Adrenal gland (tissue), 12 donors: ENCODE results near the gene DEFB128. TPM values are rescaled to one million over a fixed set of nuclear protein-coding genes. Genes with fewer than 3 reads are reported as not detected.
A peak's percentile ranks its signal among the peaks of the same experiment; 100 is the strongest.

ENCODE experiments used
- DNase-seq, 7 donors: peaks; one replicate each; pipeline ENCODE4 v3.0.0-alpha.2; 2019 to 2020
- H3K27ac ChIP-seq, 5 donors: fragments of 200-600 bp; sonication (generic) in 4 of 5; 1 replicate in 3 of 5; 2 replicates in 2 of 5; pipeline versions ENCODE4 v1.5.1 to v1.8.0; 2016 to 2020; ENCODE audit warnings: mild to moderate bottlenecking in 1 of 5
- H3K27me3 ChIP-seq: fragments of 200-600 bp; 2 replicates; pipeline ENCODE4 v1.8.0; 2021
- H3K36me3 ChIP-seq, 2 donors: fragments of 200-600 bp; replicated peaks in 1 of 2; 1 replicate in 1 of 2; 2 replicates in 1 of 2; pipeline versions ENCODE4 v1.5.1 to v1.8.0; 2018 to 2022
- H3K4me1 ChIP-seq, 2 donors: fragments of 200-600 bp; replicated peaks in 1 of 2; 1 replicate in 1 of 2; 2 replicates in 1 of 2; pipeline versions ENCODE4 v1.5.1 to v1.8.0; 2018 to 2021
- H3K4me3 ChIP-seq, 4 donors: fragments of 200-600 bp; sonication (generic) in 3 of 4; one replicate each; pipeline ENCODE4 v1.5.1; 2016 to 2018
- H3K9me3 ChIP-seq, 3 donors: fragments of 200-600 bp; sonication (generic) in 1 of 3; replicated peaks in 1 of 3; 1 replicate in 2 of 3; 2 replicates in 1 of 3; pipeline versions ENCODE4 v1.5.1 to v1.8.0; 2016 to 2021
- CTCF ChIP-seq, 6 experiments: fragments of 450-650 bp in 4 of 6; fragments of 200-600 bp in 2 of 6; sonication (generic) in 1 of 6; IDR thresholded peaks; 1 replicate in 5 of 6; 2 replicates in 1 of 6; pipeline versions ENCODE4 v1.5.1 to v1.8.0; 2016 to 2021; ENCODE audit warnings: antibody characterized with exemption in 6 of 6, mild to moderate bottlenecking in 2 of 6, moderate library complexity in 1 of 6
- POLR2A ChIP-seq, 2 donors: fragments of 450-650 bp; IDR thresholded peaks; one replicate each; pipeline ENCODE4 v1.6.1; 2017; ENCODE audit warnings: antibody characterized with exemption in 2 of 2, mild to moderate bottlenecking in 2 of 2, moderate library complexity in 1 of 2
- WGBS, 4 donors: extraction: QIAGEN DNeasy Blood & Tissue Kit in 2 of 4; methylation state at CpG; one replicate each; pipeline versions ENCODE4 v1.1.5 to v1.1.7; 2013 to 2017; 5-methylcytosine and 5-hydroxymethylcytosine counted together
- intact Hi-C, 2 donors: fragments of 100-400 bp; cut with DNase I; formaldehyde crosslinking; loops; one replicate each; pipeline versions ENCODE4 v1.14.1 to v1.15.0; 2022 to 2023
- polyA plus RNA-seq, 3 donors: library from polyadenylated mRNA; stranded (reverse); fragments of 200-250 nt in 2 of 3; fragments of 350-450 nt in 1 of 3; fragmentation: Illumina TruSeq in 1 of 3; extraction: RNeasy Lipid Tissue Mini Kit (QIAGEN cat#74804) in 1 of 3; gene quantifications; one replicate each; pipeline ENCODE4 v1.2.3, GENCODE V29; 2013 to 2014
- total RNA-seq, 9 donors: library from RNA; depleted of rRNA in 4 of 9; stranded (reverse); fragments of >200 nt in 4 of 9; fragments of 120-200 nt in 1 of 9; fragmentation: NEBNext Ultra II Directional in 1 of 9; extraction: Animal tissue kit (Norgen Biotek cat#: 25700) in 1 of 9; gene quantifications; one replicate each; pipeline versions ENCODE4 v1.1.0 to v1.2.4, GENCODE V29; 2013 to 2023
- donor health status: healthy with polysubstance abuse.
- donor health status: Bipolar disorder and iron deficiency.
- donor health status: DM: yes; HTN: yes; CAD: no.
- donor health status: DM: no; HTN: no; CAD: no.
- donor health status: DM: no; HTN: no; CAD: no.
- donor health status: DM: yes; HTN: yes; CAD: no.

DEFB128 gene
- total and polyA plus RNA-seq, 12 donors: not detected

- no peak overlapping the region for H3K27ac ChIP-seq
- H3K4me1 ChIP-seq: no peaks in the 10 kb centered on the region
- peak in 1 of 7 donors; percentile 8 for DNase-seq
- intact Hi-C loops: no loop called here
- peaks cover 3% of the 10 kb centered on the region for H3K27me3 ChIP-seq
- TF ChIP-seq POLR2A (IDR thresholded peaks at IDR 0.05) (no peak), CTCF (IDR thresholded peaks at IDR 0.05) (peak in 2 of 6 experiments; percentile 4 to 12)
- no peaks in the 10 kb centered on the region for H3K36me3 ChIP-seq
- 0% methylated on average over 1 of the region's 1 CpG for WGBS, 4 donors
- H3K4me3 ChIP-seq: no peak overlapping the region
- no peaks in the 10 kb centered on the region for H3K9me3 ChIP-seq
Observed at GRCh38 chr20:219290-220115, 30.0 kb upstream of the DEFB128 start.

- Histone ChIP-seq H3K27me3 (peaks cover 3% of the 10 kb centered on the region), H3K27ac (no peak overlapping the region), H3K36me3 (no peaks in the 10 kb centered on the region), H3K4me3 (no peak overlapping the region), H3K9me3 (no peaks in the 10 kb centered on the region), H3K4me1 (no peaks in the 10 kb centered on the region)
- intact Hi-C loops: no loop called here
- DNase-seq: no peak
- TF ChIP-seq CTCF (IDR thresholded peaks at IDR 0.05) (no peak), POLR2A (IDR thresholded peaks at IDR 0.05) (no peak)
- 63 to 69% (median 65%) methylated on average over 1 of the region's 1 CpG for WGBS, 4 donors
Observed at GRCh38 chr20:217266-217665, 27.8 kb upstream of the DEFB128 start.

- no peak overlapping the region for H3K4me3 ChIP-seq
- H3K27me3 ChIP-seq: peaks cover 3% of the 10 kb centered on the region
- intact Hi-C loops: no loop called here
- DNase-seq: no peak
- no peaks in the 10 kb centered on the region for H3K4me1 ChIP-seq
- no peaks in the 10 kb centered on the region for H3K36me3 ChIP-seq
- no peaks in the 10 kb centered on the region for H3K9me3 ChIP-seq
- no peak for TF ChIP-seq POLR2A (IDR thresholded peaks at IDR 0.05)
- no peak for TF ChIP-seq CTCF (IDR thresholded peaks at IDR 0.05)
- 60 to 86% (median 70%) methylated on average over 1 of the region's 1 CpG for WGBS, 4 donors
- H3K27ac ChIP-seq: no peak overlapping the region
Observed at GRCh38 chr20:215796-216195, 26.3 kb upstream of the DEFB128 start.

GRCh38 chr20:214383-214782 is 24.9 kb upstream of the DEFB128 start:
- Histone ChIP-seq H3K4me1 (no peaks in the 10 kb centered on the region), H3K27ac (no peak overlapping the region), H3K27me3 (peaks cover 3% of the 10 kb centered on the region), H3K36me3 (no peaks in the 10 kb centered on the region), H3K9me3 (no peaks in the 10 kb centered on the region), H3K4me3 (no peak overlapping the region)
- intact Hi-C loops: loop anchor here in 1 of 2 donors (5.0 kb wide), 1 partner anchor 53 kb away; no protein-coding TSS in a partner anchor
- TF ChIP-seq POLR2A (IDR thresholded peaks at IDR 0.05) (no peak), CTCF (IDR thresholded peaks at IDR 0.05) (no peak)
- no peak for DNase-seq
- 62 to 75% (median 72%) methylated on average over 2 of the region's 2 CpGs for WGBS, 4 donors
